Measurements from ENCODE around the gene OR52B6.
A peak's percentile ranks its signal among the peaks of the same experiment; 100 is the strongest.
"Not testable (repeated sequence)": the region's sequence is repeated elsewhere in the genome, so short reads cannot be mapped to it uniquely, and the experiment has no call there.

OR52B6 gene, protein sequence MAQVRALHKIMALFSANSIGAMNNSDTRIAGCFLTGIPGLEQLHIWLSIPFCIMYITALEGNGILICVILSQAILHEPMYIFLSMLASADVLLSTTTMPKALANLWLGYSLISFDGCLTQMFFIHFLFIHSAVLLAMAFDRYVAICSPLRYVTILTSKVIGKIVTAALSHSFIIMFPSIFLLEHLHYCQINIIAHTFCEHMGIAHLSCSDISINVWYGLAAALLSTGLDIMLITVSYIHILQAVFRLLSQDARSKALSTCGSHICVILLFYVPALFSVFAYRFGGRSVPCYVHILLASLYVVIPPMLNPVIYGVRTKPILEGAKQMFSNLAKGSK

DNA sequence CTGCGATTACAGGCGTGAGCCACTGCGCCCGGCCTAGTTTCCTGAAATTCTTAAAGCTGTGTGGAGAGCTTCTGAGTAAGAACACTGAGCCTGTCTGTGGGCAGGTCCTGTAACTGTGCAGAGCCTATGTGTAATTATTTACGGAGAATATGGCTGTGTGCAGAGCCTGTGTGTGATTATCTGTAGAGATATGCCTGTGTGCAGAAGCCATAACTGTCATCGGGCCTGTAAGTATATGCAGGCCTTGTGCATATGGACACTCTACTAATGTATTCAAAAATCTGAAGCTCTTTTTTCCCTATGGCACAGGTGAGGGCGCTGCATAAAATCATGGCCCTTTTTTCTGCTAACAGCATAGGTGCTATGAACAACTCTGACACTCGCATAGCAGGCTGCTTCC lies at the start of gene OR52B6:
Gene OR52B6 (plus strand): TSS at position 301 of the 400 bp plus-strand sequence. CDS start 0 bp downstream, at position 301.
- DNase-seq = no peak

DNA sequence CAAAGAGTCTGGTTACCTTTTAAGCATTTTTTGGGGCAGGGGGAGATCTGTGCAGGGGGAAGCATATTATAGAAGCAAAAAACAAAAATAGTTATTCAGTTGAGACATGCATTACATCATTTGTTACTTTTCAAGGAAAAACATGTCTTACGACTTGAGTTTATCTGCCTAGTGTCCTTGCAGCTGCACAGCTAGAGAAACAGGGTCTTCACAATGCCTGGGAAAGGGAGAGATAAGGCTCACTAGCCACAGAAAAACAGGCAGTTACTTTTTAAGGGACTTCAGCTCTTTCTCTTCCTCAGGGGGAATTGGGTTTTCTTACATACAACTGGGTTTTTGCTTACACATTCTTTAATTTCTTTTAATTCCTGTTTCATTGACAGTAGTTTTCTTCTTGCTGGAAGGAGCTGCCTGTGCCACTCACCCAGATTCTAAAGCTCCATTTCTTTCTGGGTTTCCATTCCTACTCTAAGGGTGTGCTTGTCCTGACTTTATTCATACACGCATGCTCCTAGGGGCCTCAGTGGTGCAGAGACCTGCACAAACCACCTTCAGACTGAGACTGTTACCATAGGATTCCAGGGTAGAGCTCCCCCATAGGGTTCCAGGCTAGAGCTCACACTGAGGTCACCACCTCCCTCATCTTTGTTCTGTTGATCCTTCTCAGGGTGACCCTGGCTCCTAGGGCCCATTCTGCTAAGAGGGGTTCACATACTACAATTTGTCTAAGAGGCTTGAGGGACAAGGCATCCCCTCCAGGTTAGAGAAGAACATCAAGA lies 49.4 kb upstream of the OR52B6 start:
- DNase-seq = peak; percentile 56

DNA sequence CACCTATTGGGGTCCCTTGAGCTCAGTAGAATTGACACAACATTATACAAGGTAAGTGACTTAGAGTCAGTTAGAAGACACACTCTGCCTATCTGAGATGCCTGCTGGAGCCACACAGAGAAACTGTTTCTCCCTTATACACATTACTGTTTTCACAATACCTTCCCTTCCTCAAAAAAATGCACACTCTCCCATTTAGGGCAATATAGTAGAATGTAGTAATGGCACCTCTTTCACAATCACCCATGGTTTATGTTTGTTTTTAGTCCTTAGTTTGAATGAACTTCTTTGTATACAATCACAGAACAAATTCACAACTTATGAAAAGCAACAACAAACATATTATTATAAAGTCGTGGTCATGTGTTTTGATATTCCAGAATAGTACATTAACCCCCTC lies 46.6 kb upstream of the OR52B6 start:
- peak; percentile 11 for DNase-seq

DNA sequence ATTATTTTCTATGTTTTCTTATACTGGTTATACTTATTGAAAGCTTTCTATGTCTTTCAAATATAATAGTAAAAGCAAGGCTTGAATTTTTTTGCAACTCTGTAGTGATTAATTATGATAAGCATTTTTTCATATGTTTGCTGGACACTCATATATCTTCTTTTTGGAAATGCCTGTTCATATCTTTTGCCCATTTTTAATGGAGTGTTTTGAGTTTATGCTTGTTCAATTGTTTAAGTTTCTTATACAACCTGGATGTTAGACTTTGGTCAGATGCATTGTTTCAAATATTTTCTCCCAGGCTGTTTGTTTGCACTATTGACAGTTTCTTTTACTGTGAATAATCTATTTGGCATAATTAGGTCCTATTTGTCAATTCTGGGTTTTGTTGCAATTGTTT lies 44.2 kb upstream of the OR52B6 start:
- DNase-seq = no peak

DNA sequence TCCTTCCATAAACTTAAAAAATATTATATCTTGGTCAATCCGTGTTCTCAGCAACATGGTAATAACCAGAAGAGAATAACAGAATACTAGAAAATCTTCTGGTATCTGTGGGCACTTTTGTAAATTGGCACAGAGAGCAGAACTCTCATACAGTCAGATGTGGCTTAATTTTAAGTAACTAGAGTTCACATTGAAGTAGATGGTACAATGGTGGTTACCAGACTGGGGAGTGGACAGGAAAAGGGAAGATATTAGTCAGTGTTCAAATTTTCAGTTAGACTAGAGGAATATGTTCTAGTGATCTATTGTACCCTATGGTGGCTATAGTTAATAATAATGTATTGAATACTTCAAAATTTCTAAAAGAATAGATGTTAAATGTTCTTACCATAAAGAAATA lies 39.2 kb upstream of the OR52B6 start:
- no peak for DNase-seq

DNA sequence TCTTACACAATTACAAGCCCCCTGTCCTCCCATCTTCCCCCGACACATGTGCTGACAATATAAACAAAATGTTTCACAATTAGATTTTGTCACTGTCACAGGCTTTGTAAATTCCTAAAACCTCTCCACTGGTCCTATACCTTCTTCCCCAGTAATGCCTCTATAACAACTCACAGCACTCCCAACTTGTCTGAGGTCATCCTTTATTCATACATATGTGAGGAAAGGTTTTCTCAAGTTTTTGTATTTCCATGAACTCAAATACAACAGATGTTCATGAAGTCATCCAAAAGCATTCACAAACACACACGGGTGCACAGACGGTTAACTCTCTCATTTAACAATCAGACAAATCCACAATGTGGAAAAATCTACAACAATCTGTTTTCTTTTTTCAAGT lies 34.2 kb upstream of the OR52B6 start:
- DNase-seq = no peak

DNA sequence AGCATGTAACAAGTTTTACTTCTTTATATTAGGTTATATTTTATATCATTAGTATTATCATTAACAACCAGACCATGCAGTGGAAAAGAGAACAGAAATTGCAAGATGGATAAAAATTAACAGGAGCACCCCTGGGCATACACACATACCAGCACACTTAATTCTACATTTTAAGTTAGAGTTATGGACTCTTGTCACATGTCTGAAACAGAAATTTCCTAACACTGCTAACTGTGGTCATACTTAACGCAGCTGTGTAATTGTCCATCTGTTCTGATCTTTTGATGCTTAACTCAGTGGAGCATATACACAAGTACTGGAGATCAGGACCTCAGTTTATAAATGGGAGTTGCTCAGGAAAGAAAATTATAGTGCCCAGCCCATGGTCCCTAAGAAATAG lies 32.7 kb upstream of the OR52B6 start:
- DNase-seq = no peak

DNA sequence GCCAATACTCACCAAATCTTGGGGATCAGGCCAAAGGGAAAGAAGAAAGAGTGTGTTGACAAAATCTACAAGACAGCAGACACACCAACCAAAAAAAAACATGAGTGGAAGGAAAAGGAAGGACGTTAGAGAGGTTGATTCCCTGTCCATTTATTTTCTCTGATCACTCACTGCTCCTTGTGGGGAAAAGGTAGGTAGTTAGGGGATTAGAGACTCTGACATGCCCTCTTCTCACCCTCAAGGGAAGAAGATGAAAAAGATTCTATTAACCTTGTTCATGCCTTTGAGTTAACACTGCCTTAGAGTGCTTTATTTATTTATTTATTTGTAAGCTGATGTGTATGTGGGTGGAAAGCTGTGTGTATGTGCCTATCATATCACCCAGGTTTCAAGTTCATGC lies 32.2 kb upstream of the OR52B6 start, which contains the start of gene OR52H1:
Gene OR52H1 (minus strand): TSS at position 101 of the 400 bp plus-strand sequence. CDS start 3,035 bp downstream, outside the sequence.
- no peak for DNase-seq

DNA sequence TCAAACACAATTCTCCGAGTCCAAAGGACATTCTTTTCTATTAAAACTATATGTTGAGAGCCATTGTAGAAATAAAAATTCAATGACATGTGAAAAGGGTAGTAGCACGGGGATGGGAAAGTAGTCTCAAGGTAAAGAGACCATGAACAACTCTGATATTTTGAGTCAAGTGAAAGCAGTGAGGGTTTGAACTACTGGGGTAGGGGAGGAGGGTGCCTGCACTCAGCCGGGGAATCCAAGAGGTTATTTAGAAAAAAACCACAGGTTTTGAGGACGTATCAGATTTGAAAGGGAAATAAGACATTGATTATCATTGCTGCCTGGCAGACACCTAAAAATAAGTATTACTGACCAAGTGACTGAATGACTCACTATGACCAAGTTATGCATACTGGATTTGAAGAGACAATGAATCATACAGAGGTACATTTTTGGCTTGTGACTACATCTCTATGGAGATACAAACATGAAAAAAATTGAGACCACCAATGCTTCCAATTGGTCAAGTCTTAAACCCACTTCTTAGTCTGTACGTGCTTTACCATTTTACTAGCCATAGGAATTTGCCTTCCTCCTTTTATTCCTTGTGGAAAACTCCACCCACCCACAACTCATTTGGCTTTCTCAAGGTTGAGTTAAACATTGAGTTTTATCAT lies 30.1 kb upstream of the OR52B6 start:
- no peak for DNase-seq

DNA sequence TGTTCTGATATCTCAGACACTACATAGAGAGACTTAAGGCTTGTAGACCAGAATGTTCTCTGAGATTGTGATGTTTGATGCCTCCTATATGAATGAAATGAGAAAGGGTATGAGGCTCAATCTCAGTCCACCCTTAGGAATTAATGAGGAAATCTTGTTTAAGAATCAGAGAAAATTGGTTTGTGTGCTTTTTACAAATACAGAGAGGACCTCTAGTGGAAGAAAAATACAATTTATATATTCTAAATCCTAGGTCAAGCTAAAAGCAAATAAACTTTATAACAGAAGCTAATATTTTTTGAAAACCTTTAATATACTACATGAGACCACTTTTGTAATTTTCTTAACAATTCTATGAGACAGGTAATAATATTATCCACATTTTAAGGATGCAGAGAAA lies 27.3 kb upstream of the OR52B6 start:
- no peak for DNase-seq

DNA sequence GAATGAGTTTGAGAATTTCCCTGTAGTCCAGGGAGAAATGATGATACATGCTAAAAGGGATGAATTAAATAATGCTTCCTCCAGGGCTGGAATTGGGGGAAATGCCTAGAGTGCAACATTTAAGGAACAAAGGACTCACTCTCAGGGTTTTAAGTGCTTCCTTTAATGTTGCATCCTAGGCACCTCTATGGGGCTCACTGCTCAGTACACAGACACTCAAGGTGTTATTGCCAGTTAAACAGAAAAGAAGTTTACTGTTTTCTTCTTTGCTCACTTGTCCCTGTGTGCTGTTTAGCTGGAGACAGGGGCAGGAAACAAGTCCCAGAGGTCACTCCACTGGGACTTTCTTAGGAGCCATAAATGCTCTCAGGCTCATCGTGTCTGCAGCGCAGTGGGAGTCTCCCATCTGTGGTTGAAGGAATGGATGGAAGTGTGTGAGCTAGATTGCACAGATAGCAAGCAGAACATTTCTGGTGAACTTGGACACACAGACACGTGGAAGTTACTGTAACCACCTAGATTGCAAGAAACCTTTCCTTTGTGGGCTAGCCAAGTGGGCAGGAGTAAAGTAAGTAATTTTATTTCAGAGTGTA lies 24.0 kb upstream of the OR52B6 start:
- DNase-seq = no peak

DNA sequence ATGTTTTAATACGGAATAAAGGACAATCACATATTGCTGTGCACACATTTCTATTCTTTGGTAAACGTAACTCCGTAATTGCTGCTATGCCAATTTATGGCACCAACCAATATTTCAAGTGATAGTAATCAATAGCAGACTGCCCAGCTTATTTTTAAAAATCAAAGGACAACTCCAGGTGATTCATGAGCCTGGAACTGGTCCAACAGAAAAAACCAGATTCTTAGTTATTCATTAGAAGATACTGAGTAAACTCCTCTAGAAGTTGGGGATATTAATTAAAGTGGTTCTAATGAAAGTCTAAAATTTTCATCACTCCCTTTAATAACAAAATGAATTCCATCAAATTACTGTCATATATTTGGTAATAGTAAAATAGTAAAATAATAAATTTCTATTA lies 22.9 kb upstream of the OR52B6 start:
- DNase-seq = no peak

DNA sequence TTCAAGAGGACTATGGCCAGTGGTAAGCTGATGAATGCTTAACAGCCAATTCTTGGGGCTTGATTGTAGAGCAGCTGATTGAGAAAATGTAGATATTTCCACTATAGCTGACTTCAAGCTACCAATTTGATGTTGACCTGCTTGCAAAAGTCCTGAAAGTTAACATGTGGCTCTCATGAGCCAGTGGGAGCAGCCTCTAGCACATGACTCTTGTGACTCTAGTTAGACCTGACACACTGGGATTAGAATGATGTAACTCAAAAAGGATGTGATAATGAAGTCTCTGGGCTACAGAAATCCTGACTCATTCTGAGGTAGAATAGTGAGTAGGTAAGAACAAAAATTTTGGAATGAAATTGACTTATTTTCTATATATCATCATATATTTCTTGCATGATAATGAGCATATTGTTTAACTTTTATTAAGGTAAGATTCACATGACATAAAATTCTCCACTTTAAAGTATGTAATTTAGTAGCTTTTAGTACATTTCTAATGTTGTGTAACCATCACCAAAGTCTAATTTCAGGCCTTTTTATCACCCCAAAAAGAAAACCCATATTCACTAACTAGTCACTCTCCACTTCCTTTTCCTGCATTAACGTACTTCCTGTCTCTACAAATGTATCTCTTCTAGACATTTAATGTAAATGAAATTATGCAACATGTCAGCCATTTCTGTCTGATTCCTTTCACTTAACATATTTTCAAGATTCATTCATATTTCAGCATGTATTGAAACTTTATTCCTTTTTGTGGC lies 16.2 kb upstream of the OR52B6 start:
- no peak for DNase-seq

DNA sequence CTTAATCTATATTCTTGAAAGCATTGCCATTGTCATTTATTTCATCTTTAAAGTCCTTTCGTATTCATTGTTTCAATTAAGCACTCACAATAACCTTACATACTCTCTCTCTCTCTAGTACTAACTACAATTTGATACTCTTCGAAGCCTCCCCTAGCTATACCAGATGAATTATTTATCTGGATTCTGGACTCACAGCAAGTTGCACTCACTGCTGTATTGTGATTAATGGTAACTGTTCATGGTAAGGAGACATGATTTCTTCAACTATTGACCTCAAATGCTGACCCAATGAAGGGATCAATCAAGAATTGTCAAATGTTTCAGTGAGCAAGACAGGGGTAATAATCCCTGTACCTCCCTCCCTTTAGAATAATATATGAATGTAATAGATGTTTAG lies 6.0 kb upstream of the OR52B6 start:
- no peak for DNase-seq

DNA sequence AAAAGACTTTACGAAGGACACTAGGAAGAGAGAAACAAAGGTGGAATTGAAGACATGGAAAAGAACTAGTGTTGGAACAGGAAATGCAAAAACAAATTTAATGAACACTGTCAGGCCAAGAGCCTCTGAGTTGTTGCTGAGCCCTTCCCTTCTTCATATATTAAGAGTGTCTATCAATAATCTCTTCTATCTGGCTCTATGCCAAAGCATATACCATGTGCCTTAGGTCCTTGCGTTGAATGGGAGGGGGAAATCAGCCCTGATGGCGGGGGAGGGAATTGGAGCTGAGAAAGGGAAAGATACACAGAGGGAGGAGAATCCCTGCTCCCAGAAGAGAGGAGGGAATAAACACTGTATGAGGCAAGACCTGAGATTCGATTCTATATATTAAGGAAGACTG lies 5.5 kb upstream of the OR52B6 start:
- no peak for DNase-seq

DNA sequence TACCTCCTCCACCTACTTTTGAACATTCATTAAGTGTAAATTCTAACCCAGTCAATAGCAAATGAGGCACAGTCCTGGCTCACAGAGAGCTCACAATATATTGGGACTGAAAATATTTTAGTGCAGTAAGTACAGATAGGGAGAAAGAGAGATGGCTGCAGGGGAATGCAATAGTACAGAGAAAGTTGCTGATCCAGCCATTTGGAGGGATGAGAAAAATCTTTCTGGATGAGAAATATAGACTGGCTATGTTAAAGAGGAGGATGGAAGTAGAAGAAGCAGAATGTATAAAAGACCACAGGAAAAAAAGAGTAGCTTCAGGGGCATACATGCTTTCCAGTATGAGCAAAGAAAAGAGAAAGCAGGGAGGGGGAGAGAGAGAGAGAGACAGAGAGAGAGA lies 3.6 kb upstream of the OR52B6 start:
- no peak for DNase-seq

DNA sequence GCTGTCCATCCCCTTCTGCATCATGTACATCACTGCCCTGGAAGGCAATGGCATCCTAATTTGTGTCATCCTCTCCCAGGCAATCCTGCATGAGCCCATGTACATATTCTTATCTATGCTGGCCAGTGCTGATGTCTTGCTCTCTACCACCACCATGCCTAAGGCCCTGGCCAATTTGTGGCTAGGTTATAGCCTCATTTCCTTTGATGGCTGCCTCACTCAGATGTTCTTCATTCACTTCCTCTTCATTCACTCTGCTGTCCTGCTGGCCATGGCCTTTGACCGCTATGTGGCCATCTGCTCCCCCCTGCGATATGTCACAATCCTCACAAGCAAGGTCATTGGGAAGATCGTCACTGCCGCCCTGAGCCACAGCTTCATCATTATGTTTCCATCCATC lies 337 bp downstream of the OR52B6 start:
- peak; percentile 28 for DNase-seq

DNA sequence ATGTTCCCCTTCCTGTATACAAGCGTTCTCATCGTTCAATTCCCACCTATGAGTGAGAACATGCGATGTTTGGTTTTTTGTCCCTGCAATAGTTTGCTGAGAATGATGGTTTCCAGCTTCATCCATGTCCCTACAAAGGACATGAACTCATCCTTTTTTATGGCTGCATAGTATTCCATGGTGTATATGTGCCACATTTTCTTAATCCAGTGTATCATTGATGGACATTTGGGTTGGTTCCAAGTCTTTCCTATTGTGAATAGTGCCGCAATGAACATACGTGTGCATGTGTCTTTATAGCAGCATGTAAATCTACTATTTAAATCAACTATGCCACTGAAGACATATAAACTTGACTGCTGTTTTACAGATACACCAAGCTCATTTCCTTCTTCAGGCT lies 3.8 kb downstream of the OR52B6 start:
- not testable (repeated sequence) for DNase-seq

DNA sequence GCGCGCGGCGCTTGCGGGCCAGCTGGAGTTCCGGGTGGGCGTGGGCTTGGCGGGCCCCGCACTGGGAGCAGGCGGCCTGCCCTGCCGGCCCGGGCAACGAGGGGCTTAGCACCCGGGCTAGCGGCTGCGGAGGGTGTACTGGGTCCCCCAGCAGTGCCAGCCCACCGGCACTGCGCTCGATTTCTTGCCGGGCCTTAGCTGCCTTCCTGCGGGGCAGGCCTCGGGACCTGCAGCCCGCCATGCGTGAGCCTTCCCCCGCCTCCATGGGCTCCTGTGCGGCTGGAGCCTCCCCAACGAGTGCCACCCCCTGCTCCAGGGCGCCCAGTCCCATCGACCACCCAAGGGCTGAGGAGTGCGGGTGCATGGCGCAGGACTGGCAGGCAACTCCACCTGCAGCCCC lies 9.2 kb downstream of the OR52B6 start:
- DNase-seq = not testable (repeated sequence)

DNA sequence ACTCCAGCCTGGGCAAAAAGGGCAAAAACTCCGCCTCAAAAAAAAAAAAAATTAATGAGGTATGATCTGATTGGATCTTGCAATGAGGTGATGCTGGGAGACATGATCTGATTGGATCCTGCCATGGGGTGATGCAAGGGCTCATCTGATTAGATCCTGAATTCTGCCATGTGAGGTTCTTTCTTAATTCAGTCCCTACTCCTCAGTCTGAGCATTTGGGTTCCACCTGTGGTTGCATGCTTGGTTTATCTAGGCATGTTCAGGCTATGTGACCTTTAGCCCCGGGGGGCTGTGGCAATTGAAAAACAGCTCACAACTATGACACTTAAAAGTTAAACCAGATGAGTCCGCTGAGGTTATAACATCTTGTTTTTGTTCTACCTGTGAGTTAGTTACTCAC lies 10.9 kb downstream of the OR52B6 start:
- DNase-seq = no peak

DNA sequence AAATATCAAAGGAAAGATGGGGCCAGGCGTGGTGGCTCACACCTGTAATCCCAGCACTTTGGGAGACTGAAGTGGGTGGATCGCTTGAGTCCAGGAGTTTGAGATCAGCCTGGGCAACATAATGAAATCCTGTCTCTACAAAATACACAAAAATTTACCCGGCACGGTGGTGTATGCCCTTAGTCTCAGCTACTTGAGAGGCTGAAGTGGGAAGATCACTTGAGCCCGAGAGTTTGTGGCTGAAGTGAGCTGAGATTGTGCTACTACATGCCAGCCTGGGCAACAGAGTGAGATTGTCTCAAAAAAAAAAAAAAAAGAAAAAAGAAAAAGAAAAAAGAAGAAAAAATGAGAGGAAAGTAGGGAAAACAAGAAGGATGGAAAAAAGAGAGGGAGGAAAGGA lies 11.9 kb downstream of the OR52B6 start:
- DNase-seq = no peak

DNA sequence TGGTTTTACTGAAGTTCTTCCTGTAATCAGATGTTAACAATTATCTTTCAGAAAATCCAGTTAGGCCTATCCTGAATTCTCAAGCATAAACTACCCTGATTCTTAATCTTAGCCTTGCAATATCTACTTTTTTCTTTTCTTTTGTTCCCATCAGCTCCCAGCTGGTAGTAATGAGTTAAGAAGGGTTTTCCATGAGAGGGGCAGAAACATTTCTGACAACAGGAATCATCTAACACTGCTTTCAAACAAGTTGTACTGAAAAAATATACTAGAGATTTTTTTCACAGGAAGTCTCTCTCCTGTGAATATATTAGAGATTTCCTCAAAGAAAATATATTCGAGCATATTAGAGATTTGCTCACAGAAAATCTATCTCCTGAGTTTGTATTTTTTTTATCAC lies 12.5 kb downstream of the OR52B6 start:
- no peak for DNase-seq
